BLaER1 treated with 17β-estradiol and CSF1 and Interleukin-3, amounts not matched to agents 10 nM and 100 nM (cell line): ENCODE results near the gene SATB2.

ENCODE experiments used
- H3K27ac ChIP-seq, 11 experiments: shearing (Covaris generic); formaldehyde crosslinking; 2 replicates each; pipeline ENCODE4 v1.8.1; 2022
- H3K27me3 ChIP-seq, 11 experiments: shearing (Covaris generic); formaldehyde crosslinking; 2 replicates each; pipeline ENCODE4 v1.8.1; 2022
- H3K36me3 ChIP-seq, 11 experiments: shearing (Covaris generic); formaldehyde crosslinking; 2 replicates each; pipeline ENCODE4 v1.8.1; 2022
- H3K4me1 ChIP-seq, 10 experiments: shearing (Covaris generic); formaldehyde crosslinking; 2 replicates each; pipeline ENCODE4 v1.8.1; 2022
- H3K4me2 ChIP-seq, 11 experiments: shearing (Covaris generic); formaldehyde crosslinking; 2 replicates each; pipeline ENCODE4 v1.8.1; 2022
- H3K4me3 ChIP-seq, 10 experiments: shearing (Covaris generic); formaldehyde crosslinking; 2 replicates each; pipeline ENCODE4 v1.8.1; 2022
- H3K9ac ChIP-seq, 11 experiments: shearing (Covaris generic); formaldehyde crosslinking; 2 replicates each; pipeline ENCODE4 v1.8.1; 2022
- H3K9me3 ChIP-seq, 11 experiments: shearing (Covaris generic); formaldehyde crosslinking; replicated peaks in 1 of 11; 2 replicates each; pipeline ENCODE4 v1.8.1; 2022
- H4K20me1 ChIP-seq, 11 experiments: shearing (Covaris generic); formaldehyde crosslinking; 2 replicates each; pipeline ENCODE4 v1.8.1; 2022
- Cebpa-rat ChIP-seq, 11 experiments: shearing (Covaris generic); IDR thresholded peaks; 2 replicates each; pipeline ENCODE4 v1.8.1; 2022

SATB2 gene

DNA sequence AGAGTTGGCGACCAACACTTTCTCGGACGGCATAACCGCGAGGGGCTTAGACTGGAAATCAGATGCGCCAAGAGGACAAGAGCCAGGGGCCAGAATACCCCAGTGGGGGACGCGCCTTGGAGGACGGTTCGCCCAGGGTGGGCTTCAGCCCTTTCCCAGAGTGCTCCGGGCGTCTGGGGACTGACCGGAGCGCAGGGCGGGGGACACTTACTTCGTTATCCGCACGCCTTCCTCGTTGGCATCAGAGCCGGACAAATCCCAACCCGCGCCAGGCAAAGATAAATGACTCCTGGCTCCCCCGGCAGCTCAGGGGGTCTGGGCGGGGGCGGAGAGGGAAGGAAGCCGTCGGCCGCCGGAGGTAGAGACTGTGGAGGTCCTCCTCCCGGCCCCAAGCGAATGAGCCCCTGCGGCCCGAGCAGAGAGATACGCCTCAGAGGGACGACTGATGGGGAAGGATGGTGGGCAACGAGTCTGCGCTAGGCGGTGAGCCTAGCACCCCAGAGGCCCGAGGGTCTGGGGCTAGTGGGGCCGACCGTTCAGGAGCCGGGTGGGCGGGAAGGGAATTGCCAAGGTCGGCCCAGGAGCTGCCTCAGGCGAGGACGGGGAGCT is 4.7 kb upstream of the SATB2 start:
- H3K9ac ChIP-seq: no peak overlapping the region
- peak overlapping the region in 3 of 11 experiments; percentile 89 to 96 (median 95); a peak in 4 of 22 replicates for H3K4me2 ChIP-seq
- peaks cover 83 to 100% (median 100%) of the 10 kb centered on the region in 11 experiments for H3K27me3 ChIP-seq
- H3K36me3 ChIP-seq: no peaks in the 10 kb centered on the region
- H3K9me3 ChIP-seq: peaks cover 0 to 22% (median under 1%) of the 10 kb centered on the region in 11 experiments; a peak in 8 of 22 replicates
- peak overlapping the region in 4 of 10 experiments; percentile 57 to 71 (median 60); a peak in 5 of 20 replicates for H3K4me3 ChIP-seq
- H3K27ac ChIP-seq: no peak overlapping the region
- TF ChIP-seq Cebpa-rat (IDR thresholded peaks at IDR 0.05): no peak
- peaks cover 17 to 35% (median 22%) of the 10 kb centered on the region in 10 experiments; a peak in 18 of 20 replicates for H3K4me1 ChIP-seq
- H4K20me1 ChIP-seq: peaks cover 0 to 86% (median 71%) of the 10 kb centered on the region in 11 experiments; a peak in 18 of 22 replicates

DNA sequence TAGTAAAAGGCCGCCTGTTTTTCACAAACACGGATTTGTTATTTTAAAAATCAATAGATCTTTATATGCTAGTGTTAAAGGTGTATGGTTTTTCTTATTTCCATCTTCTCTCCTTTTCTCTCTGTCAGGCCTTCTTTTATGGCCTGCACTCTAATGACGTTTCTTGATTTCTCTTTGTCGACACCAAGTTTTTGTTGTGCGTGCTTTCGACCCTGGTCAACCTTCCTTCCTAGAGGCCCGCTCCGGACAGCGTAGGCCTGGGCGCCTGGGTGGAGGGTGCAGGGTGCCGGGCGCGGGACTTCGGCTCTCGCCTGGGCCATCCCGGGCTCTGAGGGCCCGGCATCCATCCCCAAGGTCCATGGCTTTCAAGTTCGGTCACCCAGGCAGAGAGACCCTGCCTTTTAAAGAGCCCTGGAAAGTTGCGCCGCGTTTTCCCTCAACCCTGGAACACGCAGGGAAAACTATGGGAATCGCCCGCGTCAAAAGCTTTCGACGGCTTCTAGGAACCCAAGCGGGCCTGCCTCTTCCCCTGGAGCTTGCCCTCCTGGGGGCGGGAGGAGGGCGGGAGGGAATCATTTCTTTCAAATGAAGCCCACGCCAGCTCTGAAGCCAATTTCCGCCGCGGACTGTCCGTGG is 4.1 kb upstream of the SATB2 start:
- H3K9ac ChIP-seq: no peak overlapping the region
- no peaks in the 10 kb centered on the region for H3K36me3 ChIP-seq
- H3K27ac ChIP-seq: no peak overlapping the region
- TF ChIP-seq Cebpa-rat (IDR thresholded peaks at IDR 0.05): no peak
- H3K4me1 ChIP-seq: peaks cover 17 to 41% (median 27%) of the 10 kb centered on the region in 10 experiments; a peak in 18 of 20 replicates
- H3K4me3 ChIP-seq: no peak overlapping the region
- H3K27me3 ChIP-seq: peaks cover 83 to 100% (median 100%) of the 10 kb centered on the region in 11 experiments
- H3K4me2 ChIP-seq: no peak overlapping the region
- H4K20me1 ChIP-seq: peaks cover 0 to 86% (median 71%) of the 10 kb centered on the region in 11 experiments; a peak in 18 of 22 replicates
- peaks cover 0 to 16% (median 0%) of the 10 kb centered on the region in 11 experiments; a peak in 8 of 22 replicates for H3K9me3 ChIP-seq

- H3K4me1 ChIP-seq: peaks cover 21 to 44% (median 28%) of the 10 kb centered on the region in 10 experiments
- peaks cover 0 to 16% (median 0%) of the 10 kb centered on the region in 11 experiments; a peak in 8 of 22 replicates for H3K9me3 ChIP-seq
- H3K9ac ChIP-seq: no peak overlapping the region
- H3K4me3 ChIP-seq: no peak overlapping the region
- H3K27ac ChIP-seq: no peak overlapping the region
- TF ChIP-seq Cebpa-rat (IDR thresholded peaks at IDR 0.05): no peak
- peaks cover 0 to 84% (median 69%) of the 10 kb centered on the region in 11 experiments; a peak in 18 of 22 replicates for H4K20me1 ChIP-seq
- H3K27me3 ChIP-seq: peaks cover 83 to 100% (median 100%) of the 10 kb centered on the region in 11 experiments
- no peak overlapping the region for H3K4me2 ChIP-seq
- no peaks in the 10 kb centered on the region for H3K36me3 ChIP-seq
Observed at GRCh38 chr2:199460846-199461710, 3.3 kb upstream of the SATB2 start.

DNA sequence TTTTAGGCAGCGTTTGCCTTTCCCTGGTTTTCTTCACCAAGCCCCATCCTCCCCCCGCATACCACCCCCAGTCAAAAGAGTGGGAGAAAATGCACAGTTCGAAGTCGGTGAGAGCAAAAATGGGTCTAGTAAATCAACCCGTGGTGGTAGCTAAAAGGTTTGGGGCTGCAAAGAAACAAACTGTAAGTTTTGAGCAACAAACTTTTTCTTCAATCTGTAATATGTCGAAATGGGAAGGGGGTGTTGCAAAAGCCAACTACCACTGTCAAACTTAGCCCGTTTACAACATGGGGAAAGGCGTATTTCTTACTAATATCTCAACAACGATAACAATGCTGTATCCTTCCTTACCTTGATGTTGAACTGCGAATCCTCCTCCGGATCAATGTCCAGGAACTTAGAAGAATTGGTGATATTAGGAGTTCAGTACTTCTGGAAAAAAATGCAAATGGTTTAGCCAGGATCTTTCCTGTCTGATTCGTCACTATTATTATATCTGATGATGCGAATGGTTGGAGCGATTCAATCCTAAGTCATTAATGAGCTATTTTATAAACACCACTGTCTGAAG is 2.4 kb upstream of the SATB2 start:
- Histone ChIP-seq H3K9ac (peak overlapping the region in 7 of 11 experiments; percentile 68 to 86 (median 77); a peak in 11 of 22 replicates), H3K27ac (0 out of 22 replicates have a peak overlapping the region, but pooled peaks of 1 of the 11 experiments have one; percentile 2), H4K20me1 (peaks cover 0 to 84% (median 72%) of the 10 kb centered on the region in 11 experiments; a peak in 18 of 22 replicates), H3K27me3 (peaks cover 83 to 100% (median 100%) of the 10 kb centered on the region in 11 experiments), H3K4me1 (peaks cover 21 to 50% (median 34%) of the 10 kb centered on the region in 10 experiments), H3K9me3 (peaks cover 0 to 16% (median 0%) of the 10 kb centered on the region in 11 experiments; a peak in 8 of 22 replicates), H3K4me2 (peak overlapping the region; percentile 88 to 99 (median 97)), H3K36me3 (no peaks in the 10 kb centered on the region), H3K4me3 (peak overlapping the region; percentile 63 to 82 (median 76))
- peak in 2 of 11 experiments; percentile 33 to 43; a peak in 2 of 22 replicates for TF ChIP-seq Cebpa-rat (IDR thresholded peaks at IDR 0.05)

DNA sequence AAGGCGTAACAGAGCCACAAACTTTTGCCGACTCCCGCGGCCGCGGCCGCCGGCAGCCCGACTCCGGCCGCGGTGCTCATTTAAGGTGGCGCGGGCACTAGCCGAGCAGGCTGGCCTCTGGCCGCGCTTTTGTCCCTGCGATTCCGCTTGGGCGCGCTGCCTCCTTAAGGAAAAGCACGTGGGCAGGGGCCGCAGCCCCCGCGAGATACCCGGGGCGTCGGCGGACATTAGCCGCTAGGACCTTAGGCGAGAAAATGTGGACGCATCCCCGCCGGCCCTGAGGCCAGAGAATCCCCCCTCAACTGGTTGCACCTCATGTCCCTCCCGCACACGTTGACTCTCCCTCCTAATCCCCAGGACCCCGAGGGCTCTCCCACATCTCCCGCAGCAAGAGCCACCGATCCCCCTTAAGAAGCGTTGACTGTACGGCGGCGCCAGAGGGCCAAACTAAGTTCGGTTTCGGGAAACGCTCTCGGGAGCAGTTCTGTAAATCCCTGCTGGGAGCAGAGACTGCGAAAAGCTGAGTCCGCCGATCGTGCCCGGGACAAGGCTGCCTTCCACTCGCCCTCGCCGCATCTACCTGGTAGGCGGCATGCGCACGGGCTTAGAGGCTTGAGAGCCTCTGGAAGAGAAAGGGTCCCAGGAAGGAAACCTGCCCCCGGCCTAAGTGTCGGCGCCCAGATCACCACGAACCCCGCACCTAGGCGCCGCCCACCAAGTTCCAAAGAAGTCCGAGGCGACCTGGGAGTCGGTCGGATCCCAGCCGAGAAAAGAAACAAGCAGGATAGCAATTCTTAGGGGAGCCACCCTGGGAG is 1.8 kb upstream of the SATB2 start:
- Histone ChIP-seq H3K27ac (peak overlapping the region in 9 of 11 experiments; percentile 0 to 73 (median 39); a peak in 13 of 22 replicates), H3K9me3 (peaks cover 0 to 14% (median 0%) of the 10 kb centered on the region in 11 experiments; a peak in 8 of 22 replicates), H3K36me3 (no peaks in the 10 kb centered on the region), H3K4me2 (peak overlapping the region; percentile 88 to 99 (median 97)), H3K9ac (peak overlapping the region; percentile 59 to 86 (median 76)), H3K4me1 (peaks cover 21 to 50% (median 34%) of the 10 kb centered on the region in 10 experiments), H3K27me3 (peaks cover 83 to 100% (median 100%) of the 10 kb centered on the region in 11 experiments), H4K20me1 (peaks cover 0 to 84% (median 72%) of the 10 kb centered on the region in 11 experiments; a peak in 18 of 22 replicates), H3K4me3 (peak overlapping the region; percentile 63 to 82 (median 76))
- no peak for TF ChIP-seq Cebpa-rat (IDR thresholded peaks at IDR 0.05)

DNA sequence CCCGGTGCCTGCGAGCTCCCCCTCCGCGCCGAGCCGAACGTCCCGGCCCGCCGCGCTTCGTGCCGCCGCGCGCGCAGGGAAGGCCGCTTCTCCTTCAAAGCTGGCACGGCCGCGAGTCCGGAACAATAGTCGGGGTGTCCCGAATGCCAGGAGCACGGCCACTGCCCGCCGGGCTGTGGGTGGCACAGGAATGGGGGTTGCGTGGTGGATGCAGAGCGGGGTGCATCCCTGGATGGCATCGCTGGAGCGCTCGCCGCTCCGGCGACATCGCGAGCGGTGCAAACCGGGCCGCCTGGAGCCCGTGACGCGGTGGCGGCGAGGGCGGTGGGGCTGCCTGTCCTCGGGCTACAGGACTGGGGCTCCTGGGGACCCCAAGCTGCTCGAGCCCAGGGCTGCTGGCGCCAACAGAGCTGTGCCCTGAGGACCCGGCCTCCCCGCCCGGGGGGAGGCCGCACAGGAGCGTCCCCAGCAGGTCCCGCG is 1.1 kb upstream of the SATB2 start:
- peaks cover 83 to 100% (median 100%) of the 10 kb centered on the region in 11 experiments for H3K27me3 ChIP-seq
- peak overlapping the region; percentile 63 to 82 (median 76) for H3K4me3 ChIP-seq
- H3K27ac ChIP-seq: peak overlapping the region in 9 of 11 experiments; percentile 0 to 73 (median 39); a peak in 13 of 22 replicates
- H3K9ac ChIP-seq: peak overlapping the region; percentile 59 to 86 (median 76)
- peaks cover 0 to 80% (median 67%) of the 10 kb centered on the region in 11 experiments; a peak in 18 of 22 replicates for H4K20me1 ChIP-seq
- peaks cover 20 to 50% (median 33%) of the 10 kb centered on the region in 10 experiments for H3K4me1 ChIP-seq
- peaks cover 0 to 11% (median 0%) of the 10 kb centered on the region in 11 experiments; a peak in 6 of 22 replicates for H3K9me3 ChIP-seq
- peak overlapping the region; percentile 88 to 99 (median 97) for H3K4me2 ChIP-seq
- no peaks in the 10 kb centered on the region for H3K36me3 ChIP-seq
- TF ChIP-seq Cebpa-rat (IDR thresholded peaks at IDR 0.05): no peak
